NCI-H2227 (cell line): Measurements from ENCODE around the gene TPX2.
A peak's percentile ranks its signal among the peaks of the same experiment; 100 is the strongest.

Source experiments
- DNase-seq: peaks from one replicate; lab custom pipeline; 2025; ENCODE audit not compliant: unreplicated experiment; lab: John Stamatoyannopoulos, UW

TPX2 gene

GRCh38 chr20:31738729-31739549 is at the start of gene TPX2:
TPX2 (plus strand) TSS chr20:31739290; CDS start chr20:31757477, 18,187 bp downstream.
- DNase-seq, result peak; percentile 98

- DNase-seq, result no peak
These were observed 48.9 kb upstream of the TPX2 start for GRCh38 chr20:31690124-31690666.

- no peak for DNase-seq
These were observed 47.3 kb upstream of the TPX2 start for GRCh38 chr20:31691646-31692275.

- DNase-seq, result no peak
These were observed 45.7 kb upstream of the TPX2 start for GRCh38 chr20:31693402-31693801.

- DNase-seq, result peak; percentile 29
These were observed 45.0 kb upstream of the TPX2 start for GRCh38 chr20:31693987-31694661.

- no peak for DNase-seq
These were observed 44.1 kb upstream of the TPX2 start for GRCh38 chr20:31694842-31695593.

GRCh38 chr20:31695849-31696804 is 43.0 kb upstream of the TPX2 start:
- DNase-seq, result no peak

GRCh38 chr20:31698243-31698802 is 40.8 kb upstream of the TPX2 start:
- no peak for DNase-seq

GRCh38 chr20:31698803-31699718 is 40.0 kb upstream of the TPX2 start:
- DNase-seq, result no peak

- no peak for DNase-seq
These were observed 39.0 kb upstream of the TPX2 start for GRCh38 chr20:31699801-31700728.

- no peak for DNase-seq
These were observed 38.3 kb upstream of the TPX2 start for GRCh38 chr20:31700747-31701146.

- DNase-seq, result no peak
These were observed 37.5 kb upstream of the TPX2 start for GRCh38 chr20:31701591-31701990.

- no peak for DNase-seq
These were observed 34.6 kb upstream of the TPX2 start for GRCh38 chr20:31704225-31705119.

- DNase-seq, result no peak
These were observed 33.9 kb upstream of the TPX2 start for GRCh38 chr20:31705191-31705590.

- no peak for DNase-seq
These were observed 33.2 kb upstream of the TPX2 start for GRCh38 chr20:31705598-31706597.
